ENCODE results near the gene NEU2.

NEU2 gene

GRCh38 chr2:233033672-233034071, 1.2 kb downstream of the NEU2 start:
- Histone ChIP-seq H3K4me1 (ENCODE audit: control insufficient read depth, insufficient read depth, low read length) (no peaks in the 10 kb centered on the region), H3K9me3 (ENCODE audit: control insufficient read depth, insufficient read depth, low read depth, low read length) (no peaks in the 10 kb centered on the region), H3K27ac (ENCODE audit: extremely low read depth, low read depth, low read length) (no peak overlapping the region), H3K4me3 (ENCODE audit: low read depth, low read length) (no peak overlapping the region), H3K36me3 (ENCODE audit: control insufficient read depth in 2 of 2, insufficient read depth in 1 of 2, low read length in 2 of 2) (no peaks in the 10 kb centered on the region)
- TF ChIP-seq, protein P1, sequence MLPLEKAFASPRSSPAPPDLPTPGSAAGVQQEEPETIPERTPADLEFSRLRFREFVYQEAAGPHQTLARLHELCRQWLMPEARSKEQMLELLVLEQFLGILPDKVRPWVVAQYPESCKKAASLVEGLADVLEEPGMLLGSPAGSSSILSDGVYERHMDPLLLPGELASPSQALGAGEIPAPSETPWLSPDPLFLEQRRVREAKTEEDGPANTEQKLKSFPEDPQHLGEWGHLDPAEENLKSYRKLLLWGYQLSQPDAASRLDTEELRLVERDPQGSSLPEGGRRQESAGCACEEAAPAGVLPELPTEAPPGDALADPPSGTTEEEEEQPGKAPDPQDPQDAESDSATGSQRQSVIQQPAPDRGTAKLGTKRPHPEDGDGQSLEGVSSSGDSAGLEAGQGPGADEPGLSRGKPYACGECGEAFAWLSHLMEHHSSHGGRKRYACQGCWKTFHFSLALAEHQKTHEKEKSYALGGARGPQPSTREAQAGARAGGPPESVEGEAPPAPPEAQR (tag by site-specific recombination; IDR thresholded peaks at IDR 0.05) = no peak
- TF ChIP-seq CTCF (tag by site-specific recombination; IDR thresholded peaks at IDR 0.05) (no peak), BCL11B (tag by site-specific recombination; IDR thresholded peaks at IDR 0.05; ENCODE audit: low read depth) (no peak), GLIS1 (tag by site-specific recombination; IDR thresholded peaks at IDR 0.05) (no peak), ZEB2 (tag by site-specific recombination; IDR thresholded peaks at IDR 0.05) (no peak), ZNF121 (tag by site-specific recombination; IDR thresholded peaks at IDR 0.05) (no peak), GLI2 (tag by site-specific recombination; IDR thresholded peaks at IDR 0.05; ENCODE audit: borderline replicate concordance, low read depth) (no peak), ZNF747 (tag by site-specific recombination; IDR thresholded peaks at IDR 0.05) (no peak)
- TF ChIP-seq, protein P2, sequence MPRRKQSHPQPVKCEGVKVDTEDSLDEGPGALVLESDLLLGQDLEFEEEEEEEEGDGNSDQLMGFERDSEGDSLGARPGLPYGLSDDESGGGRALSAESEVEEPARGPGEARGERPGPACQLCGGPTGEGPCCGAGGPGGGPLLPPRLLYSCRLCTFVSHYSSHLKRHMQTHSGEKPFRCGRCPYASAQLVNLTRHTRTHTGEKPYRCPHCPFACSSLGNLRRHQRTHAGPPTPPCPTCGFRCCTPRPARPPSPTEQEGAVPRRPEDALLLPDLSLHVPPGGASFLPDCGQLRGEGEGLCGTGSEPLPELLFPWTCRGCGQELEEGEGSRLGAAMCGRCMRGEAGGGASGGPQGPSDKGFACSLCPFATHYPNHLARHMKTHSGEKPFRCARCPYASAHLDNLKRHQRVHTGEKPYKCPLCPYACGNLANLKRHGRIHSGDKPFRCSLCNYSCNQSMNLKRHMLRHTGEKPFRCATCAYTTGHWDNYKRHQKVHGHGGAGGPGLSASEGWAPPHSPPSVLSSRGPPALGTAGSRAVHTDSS (tag by site-specific recombination; IDR thresholded peaks at IDR 0.05) = no peak
- TF ChIP-seq, protein P3, sequence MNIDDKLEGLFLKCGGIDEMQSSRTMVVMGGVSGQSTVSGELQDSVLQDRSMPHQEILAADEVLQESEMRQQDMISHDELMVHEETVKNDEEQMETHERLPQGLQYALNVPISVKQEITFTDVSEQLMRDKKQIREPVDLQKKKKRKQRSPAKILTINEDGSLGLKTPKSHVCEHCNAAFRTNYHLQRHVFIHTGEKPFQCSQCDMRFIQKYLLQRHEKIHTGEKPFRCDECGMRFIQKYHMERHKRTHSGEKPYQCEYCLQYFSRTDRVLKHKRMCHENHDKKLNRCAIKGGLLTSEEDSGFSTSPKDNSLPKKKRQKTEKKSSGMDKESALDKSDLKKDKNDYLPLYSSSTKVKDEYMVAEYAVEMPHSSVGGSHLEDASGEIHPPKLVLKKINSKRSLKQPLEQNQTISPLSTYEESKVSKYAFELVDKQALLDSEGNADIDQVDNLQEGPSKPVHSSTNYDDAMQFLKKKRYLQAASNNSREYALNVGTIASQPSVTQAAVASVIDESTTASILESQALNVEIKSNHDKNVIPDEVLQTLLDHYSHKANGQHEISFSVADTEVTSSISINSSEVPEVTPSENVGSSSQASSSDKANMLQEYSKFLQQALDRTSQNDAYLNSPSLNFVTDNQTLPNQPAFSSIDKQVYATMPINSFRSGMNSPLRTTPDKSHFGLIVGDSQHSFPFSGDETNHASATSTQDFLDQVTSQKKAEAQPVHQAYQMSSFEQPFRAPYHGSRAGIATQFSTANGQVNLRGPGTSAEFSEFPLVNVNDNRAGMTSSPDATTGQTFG (tag by site-specific recombination; IDR thresholded peaks at IDR 0.05; ENCODE audit: borderline replicate concordance) = no peak
- TF ChIP-seq, protein P4, sequence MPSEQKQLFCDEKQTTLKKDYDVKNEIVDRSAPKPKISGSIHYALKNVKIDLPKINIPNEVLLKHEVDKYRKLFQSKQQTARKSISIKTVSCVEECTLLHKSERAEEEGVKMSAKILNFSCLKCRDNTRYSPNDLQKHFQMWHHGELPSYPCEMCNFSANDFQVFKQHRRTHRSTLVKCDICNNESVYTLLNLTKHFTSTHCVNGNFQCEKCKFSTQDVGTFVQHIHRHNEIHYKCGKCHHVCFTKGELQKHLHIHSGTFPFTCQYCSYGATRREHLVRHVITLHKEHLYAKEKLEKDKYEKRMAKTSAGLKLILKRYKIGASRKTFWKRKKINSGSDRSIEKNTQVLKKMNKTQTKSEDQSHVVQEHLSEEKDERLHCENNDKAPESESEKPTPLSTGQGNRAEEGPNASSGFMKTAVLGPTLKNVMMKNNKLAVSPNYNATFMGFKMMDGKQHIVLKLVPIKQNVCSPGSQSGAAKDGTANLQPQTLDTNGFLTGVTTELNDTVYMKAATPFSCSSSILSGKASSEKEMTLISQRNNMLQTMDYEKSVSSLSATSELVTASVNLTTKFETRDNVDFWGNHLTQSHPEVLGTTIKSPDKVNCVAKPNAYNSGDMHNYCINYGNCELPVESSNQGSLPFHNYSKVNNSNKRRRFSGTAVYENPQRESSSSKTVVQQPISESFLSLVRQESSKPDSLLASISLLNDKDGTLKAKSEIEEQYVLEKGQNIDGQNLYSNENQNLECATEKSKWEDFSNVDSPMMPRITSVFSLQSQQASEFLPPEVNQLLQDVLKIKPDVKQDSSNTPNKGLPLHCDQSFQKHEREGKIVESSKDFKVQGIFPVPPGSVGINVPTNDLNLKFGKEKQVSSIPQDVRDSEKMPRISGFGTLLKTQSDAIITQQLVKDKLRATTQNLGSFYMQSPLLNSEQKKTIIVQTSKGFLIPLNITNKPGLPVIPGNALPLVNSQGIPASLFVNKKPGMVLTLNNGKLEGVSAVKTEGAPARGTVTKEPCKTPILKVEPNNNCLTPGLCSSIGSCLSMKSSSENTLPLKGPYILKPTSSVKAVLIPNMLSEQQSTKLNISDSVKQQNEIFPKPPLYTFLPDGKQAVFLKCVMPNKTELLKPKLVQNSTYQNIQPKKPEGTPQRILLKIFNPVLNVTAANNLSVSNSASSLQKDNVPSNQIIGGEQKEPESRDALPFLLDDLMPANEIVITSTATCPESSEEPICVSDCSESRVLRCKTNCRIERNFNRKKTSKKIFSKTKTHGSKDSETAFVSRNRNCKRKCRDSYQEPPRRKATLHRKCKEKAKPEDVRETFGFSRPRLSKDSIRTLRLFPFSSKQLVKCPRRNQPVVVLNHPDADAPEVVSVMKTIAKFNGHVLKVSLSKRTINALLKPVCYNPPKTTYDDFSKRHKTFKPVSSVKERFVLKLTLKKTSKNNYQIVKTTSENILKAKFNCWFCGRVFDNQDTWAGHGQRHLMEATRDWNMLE (tag by site-specific recombination; conservative IDR thresholded peaks at IDR 0.05; ENCODE audit: low read depth) = no peak
- TF ChIP-seq, protein P5, sequence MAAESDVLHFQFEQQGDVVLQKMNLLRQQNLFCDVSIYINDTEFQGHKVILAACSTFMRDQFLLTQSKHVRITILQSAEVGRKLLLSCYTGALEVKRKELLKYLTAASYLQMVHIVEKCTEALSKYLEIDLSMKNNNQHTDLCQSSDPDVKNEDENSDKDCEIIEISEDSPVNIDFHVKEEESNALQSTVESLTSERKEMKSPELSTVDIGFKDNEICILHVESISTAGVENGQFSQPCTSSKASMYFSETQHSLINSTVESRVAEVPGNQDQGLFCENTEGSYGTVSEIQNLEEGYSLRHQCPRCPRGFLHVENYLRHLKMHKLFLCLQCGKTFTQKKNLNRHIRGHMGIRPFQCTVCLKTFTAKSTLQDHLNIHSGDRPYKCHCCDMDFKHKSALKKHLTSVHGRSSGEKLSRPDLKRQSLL (tag by site-specific recombination; IDR thresholded peaks at IDR 0.05) = no peak
- TF ChIP-seq, protein P6, sequence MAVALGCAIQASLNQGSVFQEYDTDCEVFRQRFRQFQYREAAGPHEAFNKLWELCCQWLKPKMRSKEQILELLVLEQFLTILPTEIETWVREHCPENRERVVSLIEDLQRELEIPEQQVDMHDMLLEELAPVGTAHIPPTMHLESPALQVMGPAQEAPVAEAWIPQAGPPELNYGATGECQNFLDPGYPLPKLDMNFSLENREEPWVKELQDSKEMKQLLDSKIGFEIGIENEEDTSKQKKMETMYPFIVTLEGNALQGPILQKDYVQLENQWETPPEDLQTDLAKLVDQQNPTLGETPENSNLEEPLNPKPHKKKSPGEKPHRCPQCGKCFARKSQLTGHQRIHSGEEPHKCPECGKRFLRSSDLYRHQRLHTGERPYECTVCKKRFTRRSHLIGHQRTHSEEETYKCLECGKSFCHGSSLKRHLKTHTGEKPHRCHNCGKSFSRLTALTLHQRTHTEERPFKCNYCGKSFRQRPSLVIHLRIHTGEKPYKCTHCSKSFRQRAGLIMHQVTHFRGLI (tag by site-specific recombination; IDR thresholded peaks at IDR 0.05) = no peak
- CTCF ChIA-PET = interaction anchor here (0.5 to 2.2 kb wide), 5 partner anchors 20 to 225 kb away, joined by 3 to 8 read pairs (median 3); no protein-coding TSS in a partner anchor
- POLR2A ChIA-PET = no interaction called here
